Measurements from ENCODE around the gene CABP4. TPM values are rescaled to one million over a fixed set of nuclear protein-coding genes. Genes with fewer than 3 reads are reported as not detected.

CABP4 gene
- total and polyA plus RNA-seq, 7 donors, result 0.35 to 1.9 (median 0.93) TPM

GRCh38 chr11:67449116-67449844 lies 5.9 kb upstream of the CABP4 start:
- DNase-seq (no peak), ATAC-seq (no peak)
- H3K27ac ChIP-seq, result no peak overlapping the region
- H3K4me1 ChIP-seq, result peaks cover 3% of the 10 kb centered on the region
- WGBS, 3 donors, result 51 to 64% (median 58%) methylated on average over 9 of the region's 9 CpGs
- no peak overlapping the region for H3K4me3 ChIP-seq
- H3K9me3 ChIP-seq, result no peaks in the 10 kb centered on the region
- H3K27me3 ChIP-seq (ENCODE audit: insufficient read depth in 3 of 3, low read length in 2 of 3), result no peaks in the 10 kb centered on the region
- TF ChIP-seq CTCF (IDR thresholded peaks at IDR 0.05), result no peak
- H3K36me3 ChIP-seq (ENCODE audit: insufficient read depth in 1 of 2, low read depth in 1 of 2), result no peaks in the 10 kb centered on the region
- intact Hi-C loops (cut with DNase I), result no loop called here

GRCh38 chr11:67450796-67451657 lies 4.1 kb upstream of the CABP4 start:
- H3K27me3 ChIP-seq (ENCODE audit: insufficient read depth in 3 of 3, low read length in 2 of 3), result no peaks in the 10 kb centered on the region
- peaks cover 3% of the 10 kb centered on the region for H3K4me1 ChIP-seq
- DNase-seq (no peak), ATAC-seq (no peak)
- no peak overlapping the region for H3K27ac ChIP-seq
- intact Hi-C loops (cut with DNase I), result no loop called here
- H3K36me3 ChIP-seq (ENCODE audit: insufficient read depth in 1 of 2, low read depth in 1 of 2), result no peaks in the 10 kb centered on the region
- no peak for TF ChIP-seq CTCF (IDR thresholded peaks at IDR 0.05)
- no peak overlapping the region for H3K4me3 ChIP-seq
- H3K9me3 ChIP-seq, result no peaks in the 10 kb centered on the region
- WGBS, 3 donors, result 87 to 90% (median 88%) methylated on average over 22 to 25 of the region's 25 CpGs

GRCh38 chr11:67451658-67451976 lies 3.5 kb upstream of the CABP4 start:
- Histone ChIP-seq H3K9me3 (no peaks in the 10 kb centered on the region), H3K27ac (no peak overlapping the region), H3K36me3 (ENCODE audit: insufficient read depth in 1 of 2, low read depth in 1 of 2) (no peaks in the 10 kb centered on the region), H3K4me1 (peaks cover 3% of the 10 kb centered on the region), H3K4me3 (no peak overlapping the region), H3K27me3 (ENCODE audit: insufficient read depth in 3 of 3, low read length in 2 of 3) (no peaks in the 10 kb centered on the region)
- intact Hi-C loops (cut with DNase I), result no loop called here
- ATAC-seq, result peak in 1 of 4 donors; percentile 6
- WGBS, 3 donors, result 88 to 92% (median 88%) methylated on average over 14 of the region's 14 CpGs
- TF ChIP-seq CTCF (IDR thresholded peaks at IDR 0.05), result no peak
- DNase-seq, result no peak

- intact Hi-C loops (cut with DNase I), result no loop called here
- DNase-seq (peak; percentile 61 to 76), ATAC-seq (peak; percentile 73 to 81 (median 76))
- WGBS, 3 donors, result 28 to 31% (median 30%) methylated on average over 31 to 33 of the region's 33 CpGs
- Histone ChIP-seq H3K36me3 (ENCODE audit: insufficient read depth in 1 of 2, low read depth in 1 of 2) (no peaks in the 10 kb centered on the region), H3K4me3 (peak within 1 kb of the TSS; percentile 58), H3K4me1 (peaks cover 3% of the 10 kb centered on the region), H3K27ac (peak within 1 kb of the TSS; percentile 51), H3K27me3 (ENCODE audit: insufficient read depth in 3 of 3, low read length in 2 of 3) (no peaks in the 10 kb centered on the region), H3K9me3 (no peaks in the 10 kb centered on the region)
- TF ChIP-seq CTCF (IDR thresholded peaks at IDR 0.05), result peak; percentile 38
These were observed 2.8 kb upstream of the CABP4 start, which contains the start of gene GPR152 for GRCh38 chr11:67452141-67452952. GPR152 (minus strand) TSS chr11:67452729; CDS start chr11:67452724, 5 bp downstream.
